GM12864 (cell line): Measurements from ENCODE around the gene PGM2L1.
"Not testable (repeated sequence)": the region's sequence is repeated elsewhere in the genome, so short reads cannot be mapped to it uniquely, and the experiment has no call there.

Experiments
- DNase-seq: peaks from one replicate; pipeline ENCODE4 v3.0.0-alpha.2; 2011; ENCODE audit warnings: low read depth
- H3K4me3 ChIP-seq: 2 replicates; pipeline ENCODE4 v1.5.1; 2011; ENCODE audit warnings: mild to moderate bottlenecking, low read depth, low read length, control low read depth
- CTCF ChIP-seq: IDR thresholded peaks from 2 replicates; pipeline ENCODE4 v1.5.1; 2011; ENCODE audit warnings: low read depth, mild to moderate bottlenecking, moderate library complexity, low read length, control low read depth, inconsistent platforms; ENCODE audit errors: missing control alignments

PGM2L1 gene

GRCh38 chr11:74339619-74340018, 58.6 kb downstream of the PGM2L1 start:
- no peak for DNase-seq
- TF ChIP-seq CTCF, result no peak
- H3K4me3 ChIP-seq, result no peak overlapping the region

- DNase-seq, result no peak
- no peak overlapping the region for H3K4me3 ChIP-seq
- TF ChIP-seq CTCF, result no peak
Measured at GRCh38 chr11:74338963-74339362, 59.3 kb downstream of the PGM2L1 start.

- TF ChIP-seq CTCF, result no peak
- no peak overlapping the region for H3K4me3 ChIP-seq
- no peak for DNase-seq
Measured at GRCh38 chr11:74333193-74333592, 65.0 kb downstream of the PGM2L1 start.

- no peak overlapping the region for H3K4me3 ChIP-seq
- TF ChIP-seq CTCF, result no peak
- DNase-seq, result no peak
Measured at GRCh38 chr11:74332291-74332690, 65.9 kb downstream of the PGM2L1 start.

GRCh38 chr11:74331000-74331399, 67.2 kb downstream of the PGM2L1 start:
- not testable (repeated sequence) for H3K4me3 ChIP-seq, DNase-seq

- TF ChIP-seq CTCF, result no peak
- no peak for DNase-seq
- no peak overlapping the region for H3K4me3 ChIP-seq
Measured at GRCh38 chr11:74330075-74330858, 68.0 kb downstream of the PGM2L1 start.

- no peak for DNase-seq
- no peak for TF ChIP-seq CTCF
- no peak overlapping the region for H3K4me3 ChIP-seq
Measured at GRCh38 chr11:74327076-74327475, 71.2 kb downstream of the PGM2L1 start.
